Measurements from ENCODE around the gene TBCK.
A peak's percentile ranks its signal among the peaks of the same experiment; 100 is the strongest.
"Not testable (repeated sequence)": the region's sequence is repeated elsewhere in the genome, so short reads cannot be mapped to it uniquely, and the experiment has no call there.

The TBCK gene

GRCh38 chr4:106321168-106321567 is 5.2 kb upstream of the TBCK start:
- DNase-seq = not testable (repeated sequence)

- DNase-seq = no peak
Observed at GRCh38 chr4:106320235-106320634, 4.2 kb upstream of the TBCK start.

- no peak for DNase-seq
Observed at GRCh38 chr4:106318511-106318910, 2.5 kb upstream of the TBCK start.

- no peak for DNase-seq
Observed at GRCh38 chr4:106317815-106318214, 1.8 kb upstream of the TBCK start.

- DNase-seq = peak in 1 of 2 donors; percentile 28
Observed at GRCh38 chr4:106316773-106317409, 882 bp upstream of the TBCK start.

- peak; percentile 51 to 76 for DNase-seq
Observed at GRCh38 chr4:106315476-106315967, 487 bp downstream of the TBCK start.

GRCh38 chr4:106314960-106315359 is 1.0 kb downstream of the TBCK start:
- peak in 1 of 2 donors; percentile 28 for DNase-seq

GRCh38 chr4:106312997-106313522 is 2.9 kb downstream of the TBCK start:
- no peak for DNase-seq

- no peak for DNase-seq
Observed at GRCh38 chr4:106312377-106312776, 3.6 kb downstream of the TBCK start.

GRCh38 chr4:106306561-106306960 is 9.4 kb downstream of the TBCK start:
- no peak for DNase-seq

GRCh38 chr4:106305435-106306055 is 10.5 kb downstream of the TBCK start:
- no peak for DNase-seq

GRCh38 chr4:106304632-106305031 is 11.4 kb downstream of the TBCK start:
- no peak for DNase-seq

GRCh38 chr4:106303548-106304281 is 12.3 kb downstream of the TBCK start:
- no peak for DNase-seq

GRCh38 chr4:106302062-106302438 is 14.0 kb downstream of the TBCK start:
- no peak for DNase-seq

- no peak for DNase-seq
Observed at GRCh38 chr4:106301393-106302061, 14.5 kb downstream of the TBCK start.

GRCh38 chr4:106299977-106300376 is 16.0 kb downstream of the TBCK start:
- DNase-seq = no peak

GRCh38 chr4:106297245-106298035 is 18.6 kb downstream of the TBCK start:
- DNase-seq = no peak

- no peak for DNase-seq
Observed at GRCh38 chr4:106294062-106294461, 21.9 kb downstream of the TBCK start.

- no peak for DNase-seq
Observed at GRCh38 chr4:106291678-106292077, 24.3 kb downstream of the TBCK start.

GRCh38 chr4:106289737-106290136 is 26.3 kb downstream of the TBCK start:
- no peak for DNase-seq

GRCh38 chr4:106287353-106287969 is 28.5 kb downstream of the TBCK start:
- DNase-seq = no peak

GRCh38 chr4:106286611-106287010 is 29.4 kb downstream of the TBCK start:
- no peak for DNase-seq
